Measurements from ENCODE around the gene SCAP. TPM values are rescaled to one million over a fixed set of nuclear protein-coding genes. Genes with fewer than 3 reads are reported as not detected.

The SCAP gene
- total and polyA plus RNA-seq, 2 of the 4 experiments (the other 2 are of a cell fraction) = 25.3 to 34.6 TPM

GRCh38 chr3:47423548-47424145 is 52.1 kb downstream of the SCAP start:
- 83% methylated on average over 1 of the region's 8 CpGs; no CpG with 5 or more reads in 1 of the 2 experiments for WGBS, 2 experiments (ENCODE audit: extremely low coverage in 2 of 2, insufficient read length in 1 of 2)
- POLR2A ChIA-PET (ENCODE audit: unreplicated experiment) = no interaction called here
- H3K9me1 ChIP-seq (ENCODE audit: insufficient read depth, low read length) = peaks cover 34% of the 10 kb centered on the region
- peaks cover 15% of the 10 kb centered on the region; the same call in 1 of the 2 replicates for H4K20me1 ChIP-seq (ENCODE audit: insufficient read depth, low read length)
- no peak overlapping the region for H2BK120ac ChIP-seq (ENCODE audit: low read depth, low read length)
- no peak overlapping the region for H2AFZ ChIP-seq (replicated peaks; ENCODE audit: low read length, poor library complexity)
- H4K5ac ChIP-seq (ENCODE audit: low read depth, low read length) = no peak overlapping the region
- TF ChIP-seq MXI1 (IDR thresholded peaks at IDR 0.05; ENCODE audit: borderline replicate concordance, low read depth, low read length) (no peak), NFE2L2 (IDR thresholded peaks at IDR 0.05; ENCODE audit: low read depth, low read length) (no peak), SMC3 (IDR thresholded peaks at IDR 0.05; ENCODE audit: low read depth, low read length) (no peak)
- no peak for ATAC-seq (ENCODE audit: low read depth)
- H4K8ac ChIP-seq (ENCODE audit: low read depth in 2 of 2, low read length in 2 of 2) = no peak overlapping the region
- CTCF ChIA-PET = no interaction called here
- peaks cover 10% of the 10 kb centered on the region; the same call in 1 of the 2 replicates for H3K4me1 ChIP-seq (ENCODE audit: control insufficient read depth, insufficient read depth, low read length)
- no peak overlapping the region for H3K18ac ChIP-seq (ENCODE audit: low read depth, low read length)
- no peak overlapping the region for H3K56ac ChIP-seq (ENCODE audit: extremely low read depth, insufficient read depth, low read length)
- dilution Hi-C loops (cut with HindIII; ENCODE audit: low sequenced_read_pairs, unreplicated experiment) (no loop called here), intact Hi-C loops (cut with micrococcal nuclease) (no loop called here), in situ Hi-C loops (cut with MboI; ENCODE audit: low sequenced_read_pairs) (loop anchor here (5.0 kb wide), 2 partner anchors 54 to 364 kb away; partner anchors contain the start of gene SCAP)
- no peaks in the 10 kb centered on the region for H3K27me3 ChIP-seq (ENCODE audit: control insufficient read depth, insufficient read depth, low read length)
- H3K9me3 ChIP-seq (ENCODE audit: control insufficient read depth, insufficient read depth, low read length) = no peaks in the 10 kb centered on the region
- H2AK5ac ChIP-seq (ENCODE audit: low read depth, low read length) = 0 out of 2 replicates have a peak overlapping the region, but pooled peaks have one; percentile 15
- no peak overlapping the region for H2BK20ac ChIP-seq (ENCODE audit: low read depth, low read length)
- DNase-seq = no peak
- peaks cover 0 to 32% of the 10 kb centered on the region in 2 experiments; a peak in 1 of 4 replicates for H3K79me1 ChIP-seq (ENCODE audit: low read depth in 1 of 2, low read length in 2 of 2)
- no peak overlapping the region for H3K14ac ChIP-seq (replicated peaks; ENCODE audit: low read depth, low read length)
- H2AK9ac ChIP-seq (replicated peaks; ENCODE audit: low read depth, low read length, poor library complexity) = peak overlapping the region; percentile 55
- BruUV-seq (replicated peaks) = no TSS peak
- H3K36me3 ChIP-seq (ENCODE audit: control insufficient read depth, insufficient read depth, low read length) = peaks cover 44% of the 10 kb centered on the region
- no peak overlapping the region for H4K91ac ChIP-seq (ENCODE audit: insufficient read depth, low read depth, low read length)
- no peak overlapping the region for H2BK5ac ChIP-seq (ENCODE audit: low read depth, low read length, poor library complexity, severe bottlenecking)
- H3K27ac ChIP-seq (ENCODE audit: insufficient read depth, low read length) = no peak overlapping the region
- H3K4me2 ChIP-seq (ENCODE audit: low read depth, low read length) = no peak overlapping the region
- H3K4ac ChIP-seq (ENCODE audit: low read depth, low read length) = no peak overlapping the region
- H3K9ac ChIP-seq (ENCODE audit: low read depth, low read length) = no peak overlapping the region
- H3K4me3 ChIP-seq (ENCODE audit: insufficient read depth, low read depth, low read length) = no peak overlapping the region
- no peak overlapping the region for H3K23ac ChIP-seq (ENCODE audit: low read depth, low read length)
- no peak overlapping the region for H2BK15ac ChIP-seq (ENCODE audit: low read depth, low read length)

Measured in IMR-90 (cell line).